Hepatocyte (in vitro differentiated cells): ENCODE results near the gene CLEC11A. TPM values are rescaled to one million over a fixed set of nuclear protein-coding genes. Genes with fewer than 3 reads are reported as not detected.
A peak's percentile ranks its signal among the peaks of the same experiment; 100 is the strongest.

ENCODE experiments used
- DNase-seq: peaks from one replicate; pipeline ENCODE4 v3.0.0-alpha.2; 2016; ENCODE audit warnings: low spot score
- H2AFZ ChIP-seq: fragments of 200-600 bp; sonication (generic); 2 replicates; pipeline ENCODE4 v1.6.0; 2016; ENCODE audit warnings: antibody characterized with exemption, mild to moderate bottlenecking
- H3K27ac ChIP-seq: fragments of 200-600 bp; sonication (generic); 2 replicates; pipeline ENCODE4 v1.5.1; 2016; ENCODE audit warnings: mild to moderate bottlenecking
- H3K27me3 ChIP-seq: fragments of 200-600 bp; sonication (generic); 2 replicates; pipeline ENCODE4 v1.6.1; 2016
- H3K36me3 ChIP-seq: fragments of 200-600 bp; sonication (generic); replicated peaks from 2 replicates; pipeline ENCODE4 v1.5.1; 2016; ENCODE audit warnings: low read depth; ENCODE audit not compliant: insufficient read depth
- H3K4me1 ChIP-seq: fragments of 200-600 bp; sonication (generic); 2 replicates; pipeline ENCODE4 v1.5.1; 2016; ENCODE audit warnings: mild to moderate bottlenecking, moderate library complexity; ENCODE audit not compliant: insufficient read depth
- H3K4me2 ChIP-seq: fragments of 200-600 bp; sonication (generic); 2 replicates; pipeline ENCODE4 v1.6.0; 2016
- H3K4me3 ChIP-seq: fragments of 200-600 bp; sonication (generic); 2 replicates; pipeline ENCODE4 v1.5.1; 2016; ENCODE audit warnings: mild to moderate bottlenecking
- H3K79me2 ChIP-seq: fragments of 200-600 bp; sonication (generic); 2 replicates; pipeline ENCODE4 v1.6.0; 2017; ENCODE audit warnings: mild to moderate bottlenecking
- H3K9me2 ChIP-seq: fragments of 200-600 bp; sonication (generic); replicated peaks from 2 replicates; pipeline ENCODE4 v1.6.0; 2017; ENCODE audit warnings: mild to moderate bottlenecking; ENCODE audit not compliant: insufficient read depth
- H3K9me3 ChIP-seq: fragments of 200-600 bp; sonication (generic); 2 replicates; pipeline ENCODE4 v1.5.1; 2016; ENCODE audit warnings: low read depth, mild to moderate bottlenecking
- H4K20me1 ChIP-seq: fragments of 200-600 bp; sonication (generic); 2 replicates; pipeline ENCODE4 v1.6.0; 2016; ENCODE audit warnings: mild to moderate bottlenecking; ENCODE audit not compliant: insufficient read depth, poor library complexity, severe bottlenecking
- CTCF ChIP-seq: fragments of 200-600 bp; sonication (generic); IDR thresholded peaks from 2 replicates; pipeline ENCODE4 v1.5.1; 2016; ENCODE audit warnings: antibody characterized with exemption, mild to moderate bottlenecking; ENCODE audit not compliant: poor library complexity
- EZH2 ChIP-seq: fragments of 200-600 bp; sonication (generic); IDR thresholded peaks from 2 replicates; pipeline ENCODE4 v1.6.1; 2016; ENCODE audit warnings: antibody characterized with exemption, mild to moderate bottlenecking, borderline replicate concordance
- EZH2phosphoT487 ChIP-seq: fragments of 200-600 bp; sonication (generic); IDR thresholded peaks from one replicate; pipeline ENCODE4 v1.6.1; 2018; ENCODE audit warnings: antibody characterized with exemption, mild to moderate bottlenecking, low read depth, moderate library complexity; ENCODE audit not compliant: unreplicated experiment, severe bottlenecking
- WGBS: methylation state at CpG from one replicate; pipeline ENCODE4 v1.1.6; 2016; ENCODE audit warnings: low lambda C conversion rate; ENCODE audit errors: missing lambda C conversion rate; 5-methylcytosine and 5-hydroxymethylcytosine counted together
- polyA plus RNA-seq: library from polyadenylated mRNA; unstranded; fragments of >200 nt; fragmentation: Nextera tagmentation; extraction: Ambion mirVana; gene quantifications from 2 replicates; pipeline ENCODE4 v1.2.1, GENCODE V29; 2016
- total RNA-seq: library from RNA; depleted of rRNA; stranded (reverse); fragments of >200 nt; gene quantifications from 2 replicates; pipeline ENCODE4 v1.2.3, GENCODE V29; 2014

Gene CLEC11A
- total and polyA plus RNA-seq, 2 experiments from 2014 or later: 27.6 to 72.4 TPM

DNA sequence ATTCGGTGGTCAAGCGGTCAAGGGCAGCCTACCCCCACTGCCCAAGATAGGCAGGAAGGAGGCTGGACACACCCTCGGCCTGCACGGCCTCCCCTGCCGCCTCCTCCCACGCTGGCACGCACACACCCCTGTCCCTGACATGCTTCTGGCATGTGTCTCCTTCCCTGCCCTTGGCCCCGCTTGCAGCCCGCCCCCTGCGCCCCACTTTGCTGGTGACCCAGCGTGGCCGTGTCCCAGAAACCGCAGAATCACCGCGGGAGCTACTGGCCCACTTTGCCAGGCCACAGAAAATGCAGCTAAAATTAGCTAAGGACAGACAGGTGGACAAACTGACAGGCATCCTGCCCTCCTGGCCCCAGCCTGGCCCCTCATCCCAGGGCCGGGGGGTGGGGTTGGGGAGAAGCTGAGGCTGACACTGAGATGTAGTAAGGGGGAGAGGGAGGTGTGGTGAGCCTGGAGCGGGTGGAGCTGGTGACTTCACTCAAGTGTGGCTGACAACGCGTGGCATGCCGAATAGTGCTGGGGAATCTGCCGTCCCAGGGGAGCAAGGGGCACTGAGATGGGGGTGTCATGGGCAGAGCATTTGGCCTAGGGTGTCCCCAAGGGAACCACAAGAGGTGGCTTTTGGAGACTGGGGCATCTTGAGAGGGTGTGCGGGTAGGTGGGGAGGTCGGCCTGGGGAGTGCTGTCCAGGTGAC is 6.0 kb upstream of the CLEC11A start:
- WGBS: 85% methylated on average over 19 of the region's 23 CpGs
- no peak for TF ChIP-seq EZH2phosphoT487
- TF ChIP-seq CTCF: no peak
- no peak for TF ChIP-seq EZH2
- Histone ChIP-seq H3K9me3 (no peaks in the 10 kb centered on the region), H3K9me2 (no peaks in the 10 kb centered on the region), H3K4me2 (no peak overlapping the region), H3K79me2 (no peaks in the 10 kb centered on the region), H4K20me1 (no peaks in the 10 kb centered on the region), H3K4me1 (no peaks in the 10 kb centered on the region), H3K27me3 (peaks cover 37% of the 10 kb centered on the region), H3K36me3 (no peaks in the 10 kb centered on the region), H2AFZ (no peak overlapping the region), H3K4me3 (no peak overlapping the region), H3K27ac (no peak overlapping the region)
- no peak for DNase-seq

GRCh38 chr19:50717891-50718254 is 5.3 kb upstream of the CLEC11A start:
- 24% methylated on average over 4 of the region's 13 CpGs for WGBS
- H3K9me3 ChIP-seq: no peaks in the 10 kb centered on the region
- peak overlapping the region; percentile 91 for H3K4me2 ChIP-seq
- peaks cover 44% of the 10 kb centered on the region for H3K27me3 ChIP-seq
- TF ChIP-seq EZH2: no peak
- no peak for TF ChIP-seq CTCF
- TF ChIP-seq EZH2phosphoT487: no peak
- H2AFZ ChIP-seq: no peak overlapping the region
- H3K4me3 ChIP-seq: no peak overlapping the region
- H3K4me1 ChIP-seq: no peaks in the 10 kb centered on the region
- no peaks in the 10 kb centered on the region for H3K36me3 ChIP-seq
- no peaks in the 10 kb centered on the region for H3K79me2 ChIP-seq
- no peak for DNase-seq
- H3K9me2 ChIP-seq: no peaks in the 10 kb centered on the region
- H3K27ac ChIP-seq: no peak overlapping the region
- H4K20me1 ChIP-seq: no peaks in the 10 kb centered on the region

- Histone ChIP-seq H3K4me2 (peak overlapping the region; percentile 91), H3K27ac (no peak overlapping the region), H3K4me1 (no peaks in the 10 kb centered on the region), H2AFZ (no peak overlapping the region), H3K9me2 (no peaks in the 10 kb centered on the region), H3K4me3 (peak overlapping the region; percentile 24), H3K27me3 (peaks cover 50% of the 10 kb centered on the region), H3K79me2 (no peaks in the 10 kb centered on the region), H3K36me3 (no peaks in the 10 kb centered on the region), H3K9me3 (no peaks in the 10 kb centered on the region), H4K20me1 (no peaks in the 10 kb centered on the region)
- 6% methylated on average over 7 of the region's 74 CpGs for WGBS
- DNase-seq: no peak
- TF ChIP-seq CTCF (no peak), EZH2phosphoT487 (peak; percentile 29), EZH2 (peak; percentile 77)
Measured at GRCh38 chr19:50718255-50719118, 4.7 kb upstream of the CLEC11A start.
